Measurements from ENCODE around the gene OR7G1. TPM values are rescaled to one million over a fixed set of nuclear protein-coding genes. Genes with fewer than 3 reads are reported as not detected.

Gene OR7G1, protein sequence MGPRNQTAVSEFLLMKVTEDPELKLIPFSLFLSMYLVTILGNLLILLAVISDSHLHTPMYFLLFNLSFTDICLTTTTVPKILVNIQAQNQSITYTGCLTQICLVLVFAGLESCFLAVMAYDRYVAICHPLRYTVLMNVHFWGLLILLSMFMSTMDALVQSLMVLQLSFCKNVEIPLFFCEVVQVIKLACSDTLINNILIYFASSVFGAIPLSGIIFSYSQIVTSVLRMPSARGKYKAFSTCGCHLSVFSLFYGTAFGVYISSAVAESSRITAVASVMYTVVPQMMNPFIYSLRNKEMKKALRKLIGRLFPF
- not detected in 2 replicates for total RNA-seq (2014; rRNA removed)
- not detected for polyA plus RNA-seq (2012)

GRCh38 chr19:9115307-9115813 lies at the start of gene OR7G1:
OR7G1 (minus strand) TSS chr19:9115763; CDS start chr19:9115763, 0 bp downstream.
- DNase-seq (ENCODE audit: low read depth): no peak

- no peak for DNase-seq (ENCODE audit: low read depth)
Observed at GRCh38 chr19:9165261-9165660, 49.7 kb upstream of the OR7G1 start.

DNA sequence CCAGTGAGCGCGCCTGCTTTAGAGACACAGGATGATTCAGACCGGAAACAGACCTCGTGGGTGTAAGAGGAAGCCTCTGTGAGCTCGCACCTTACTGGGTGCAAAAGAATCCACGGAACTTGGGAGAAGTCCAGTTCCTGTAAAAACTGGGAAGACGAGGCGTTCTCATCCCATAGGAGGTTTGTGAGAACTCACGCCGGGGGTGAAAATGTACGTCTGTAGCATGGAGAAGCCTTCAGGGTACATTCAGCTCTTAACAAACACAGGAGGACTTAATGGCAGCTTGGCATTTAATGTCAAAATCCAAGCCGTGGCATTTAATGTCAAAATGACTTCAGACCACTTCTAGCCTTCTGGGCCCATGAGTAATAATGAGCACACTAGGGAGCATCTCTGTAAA lies 45.9 kb upstream of the OR7G1 start:
- no peak for DNase-seq (ENCODE audit: low read depth)

GRCh38 chr19:9159891-9160290 lies 44.3 kb upstream of the OR7G1 start:
- DNase-seq (ENCODE audit: low read depth): no peak

GRCh38 chr19:9156304-9156703 lies 40.7 kb upstream of the OR7G1 start:
- no peak for DNase-seq (ENCODE audit: low read depth)

- no peak for DNase-seq (ENCODE audit: low read depth)
Observed at GRCh38 chr19:9155591-9155990, 40.0 kb upstream of the OR7G1 start.

DNA sequence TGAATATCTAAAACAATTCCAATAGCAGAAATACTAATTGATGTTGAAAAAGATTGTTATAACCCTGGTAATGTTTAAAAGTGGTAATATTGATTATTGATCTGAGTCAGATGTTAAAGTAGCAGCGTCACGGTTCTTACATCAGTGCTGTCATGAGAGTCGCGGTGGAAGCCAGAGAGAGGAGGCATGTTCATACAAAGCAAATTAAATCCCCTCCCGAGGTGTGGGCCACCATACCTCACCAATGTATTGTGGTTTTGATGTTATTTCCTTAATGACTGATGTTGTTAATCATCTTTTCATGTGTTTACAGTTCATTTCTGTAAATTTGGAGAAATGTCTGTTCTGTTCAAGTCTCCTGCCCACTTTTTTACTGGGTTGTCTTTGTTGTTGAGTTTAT lies 35.8 kb upstream of the OR7G1 start:
- DNase-seq (ENCODE audit: low read depth): no peak

GRCh38 chr19:9150650-9151049 lies 35.1 kb upstream of the OR7G1 start:
- DNase-seq (ENCODE audit: low read depth): no peak

DNA sequence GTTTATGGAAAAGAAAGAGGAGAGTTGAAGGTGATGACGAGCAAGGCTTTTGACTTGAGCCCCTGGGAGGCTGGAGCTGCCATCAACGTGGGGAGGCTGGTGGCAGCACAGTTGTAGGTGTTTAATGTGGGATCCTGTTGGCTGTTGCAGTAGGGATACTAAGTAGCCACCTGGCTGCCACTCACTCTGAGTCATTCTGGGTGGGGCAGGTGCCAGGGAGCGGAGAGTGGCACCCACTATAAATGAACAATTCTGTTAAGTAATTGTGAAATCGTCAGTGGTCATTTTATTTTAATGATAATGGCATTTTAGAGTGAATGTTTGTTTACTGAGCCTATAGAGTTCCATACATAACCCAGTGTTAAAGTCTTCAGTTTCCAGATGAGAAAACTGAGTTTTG lies 34.4 kb upstream of the OR7G1 start:
- no peak for DNase-seq (ENCODE audit: low read depth)

DNA sequence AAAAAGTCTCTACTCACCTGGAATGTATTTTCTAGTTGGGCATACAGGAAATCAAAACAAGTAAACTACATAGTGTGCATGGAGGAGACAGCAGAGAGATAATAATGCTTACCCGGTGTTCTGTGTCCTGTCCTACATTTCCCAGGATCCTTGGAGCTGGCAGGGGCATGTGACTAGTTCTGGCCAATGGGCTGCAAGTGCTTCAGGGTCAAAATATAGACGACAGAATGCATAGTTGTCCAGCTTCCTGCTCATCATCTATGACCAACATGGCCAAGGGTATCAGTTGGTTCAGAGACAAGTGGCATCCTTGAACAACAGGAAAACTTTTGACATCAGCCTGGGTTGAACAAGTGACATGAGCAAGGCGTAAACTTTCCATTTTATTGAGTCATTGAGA lies 33.1 kb upstream of the OR7G1 start:
- DNase-seq (ENCODE audit: low read depth): no peak

DNA sequence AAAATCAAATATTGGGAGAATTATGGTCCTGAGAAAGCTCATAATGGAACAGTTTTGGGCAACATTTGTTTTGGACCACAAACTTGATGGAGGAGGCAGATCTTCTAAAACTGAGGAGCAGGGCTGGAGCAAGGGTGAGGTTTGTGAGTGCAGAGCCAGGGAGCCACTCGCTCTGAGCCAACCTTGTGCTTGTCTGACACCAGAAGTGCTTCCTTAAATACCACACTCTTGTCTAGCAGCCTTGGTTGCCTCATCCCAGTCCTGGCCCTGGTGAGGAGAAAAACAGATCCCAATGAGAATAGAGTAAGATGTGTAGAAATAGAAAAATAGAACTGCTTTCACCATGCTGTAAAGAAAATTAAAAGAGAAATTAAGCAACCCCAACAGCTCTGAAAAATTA lies 31.3 kb upstream of the OR7G1 start:
- no peak for DNase-seq (ENCODE audit: low read depth)

DNA sequence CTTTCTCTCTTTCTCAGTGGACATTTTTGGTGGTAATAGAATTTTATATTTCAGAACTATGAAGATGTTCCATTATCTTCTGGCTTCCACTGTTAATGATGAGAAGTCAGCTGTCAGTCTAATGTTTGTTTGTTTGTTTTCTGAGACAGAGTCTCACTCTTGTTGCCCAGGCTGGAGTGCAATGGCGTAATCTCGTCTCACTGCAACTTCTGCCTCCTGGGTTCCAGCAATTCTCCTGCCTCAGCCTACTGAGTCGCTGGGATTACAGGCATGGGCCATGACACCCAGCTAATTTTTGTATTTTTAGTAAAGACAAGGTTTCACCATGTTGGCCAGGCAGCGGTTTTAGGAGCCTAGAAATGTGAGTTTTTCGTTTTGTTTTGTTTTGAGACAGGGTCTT lies 29.4 kb upstream of the OR7G1 start:
- peak; percentile 25 for DNase-seq (ENCODE audit: low read depth)

DNA sequence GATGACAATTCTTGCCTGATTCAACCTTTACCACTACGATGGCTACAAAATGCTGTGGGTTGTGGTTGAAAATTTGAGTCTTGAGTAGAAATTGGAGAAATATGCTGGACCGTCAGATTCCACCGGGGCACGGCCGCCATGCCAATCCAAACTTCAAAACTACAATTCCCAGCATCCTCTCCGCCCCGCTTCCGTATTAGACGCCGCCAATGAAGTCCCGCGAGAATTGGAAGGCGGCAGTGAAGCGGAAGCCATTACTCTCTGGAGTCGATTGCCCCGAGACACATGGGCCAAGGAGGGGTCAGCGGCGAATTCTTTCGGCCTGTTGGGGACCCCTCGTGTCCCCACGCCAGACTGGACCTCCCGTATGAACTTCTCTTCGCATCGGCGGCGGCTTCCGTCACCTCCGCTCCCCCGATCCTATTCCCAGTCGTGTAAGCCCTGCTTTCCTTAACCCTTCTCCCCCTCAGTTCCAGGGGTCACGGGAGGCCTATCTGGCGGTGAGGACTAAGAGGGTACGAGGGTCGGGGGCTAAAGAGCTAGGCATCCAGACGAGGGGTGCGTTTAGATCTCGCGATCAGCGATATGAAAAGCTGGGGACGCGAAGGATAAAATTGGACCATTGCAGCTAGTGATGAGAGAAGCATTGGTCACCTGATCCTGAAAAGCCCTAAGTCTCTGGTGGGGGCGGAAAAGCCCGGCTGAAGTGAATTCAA lies 24.8 kb upstream of the OR7G1 start, which contains the start of gene ZNF317:
Gene ZNF317 (plus strand): TSS at position 239 of the 716 bp plus-strand sequence. CDS start 15,620 bp downstream, outside the sequence.
- peak; percentile 90 for DNase-seq (ENCODE audit: low read depth)

DNA sequence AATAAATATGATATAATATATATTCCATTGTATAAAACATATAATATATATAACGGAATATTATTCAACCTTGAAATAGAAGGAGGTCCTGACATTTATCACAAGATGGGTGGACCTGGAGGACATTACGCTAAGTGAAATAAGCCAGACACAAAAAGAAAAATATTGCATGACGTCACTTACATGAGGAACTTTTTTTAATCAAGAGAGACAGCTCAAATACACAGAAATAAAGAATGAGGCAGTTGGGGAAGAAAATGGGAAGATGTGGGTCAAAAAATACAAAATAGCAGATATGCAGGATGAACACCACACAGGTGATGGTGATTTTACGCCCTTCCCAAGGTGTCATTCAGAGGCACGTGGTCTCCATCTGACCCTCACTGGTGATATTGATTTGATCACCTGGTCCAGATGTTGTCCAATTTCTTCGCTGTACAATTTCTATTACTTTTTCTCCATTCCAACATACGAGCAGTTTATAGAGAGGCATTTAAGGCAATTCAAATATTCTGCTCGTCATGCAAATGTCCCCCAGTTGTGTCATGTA lies 24.1 kb upstream of the OR7G1 start:
- no peak for DNase-seq (ENCODE audit: low read depth)

- DNase-seq (ENCODE audit: low read depth): no peak
Observed at GRCh38 chr19:9132422-9132821, 16.9 kb upstream of the OR7G1 start.

- no peak for DNase-seq (ENCODE audit: low read depth)
Observed at GRCh38 chr19:9130965-9131364, 15.4 kb upstream of the OR7G1 start.

DNA sequence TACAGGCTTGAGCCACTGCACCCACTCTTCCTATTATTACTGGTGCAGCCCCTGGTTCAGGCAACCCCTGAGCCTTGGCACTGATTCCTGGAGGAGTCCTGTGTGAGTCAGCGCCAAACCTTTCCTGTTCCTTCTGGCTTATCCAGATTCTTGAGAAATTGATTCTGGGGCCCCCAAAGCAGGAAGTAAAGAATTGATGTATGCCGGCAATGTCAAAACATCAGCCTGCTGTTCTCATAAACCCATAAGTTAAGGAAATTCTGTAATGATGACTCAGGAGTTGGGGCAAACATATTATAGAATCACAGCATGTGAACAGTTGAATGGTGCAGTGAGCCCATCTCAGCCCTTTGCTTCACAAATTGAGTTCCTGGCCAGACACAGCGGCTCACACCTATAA lies 12.6 kb upstream of the OR7G1 start:
- peak; percentile 15 for DNase-seq (ENCODE audit: low read depth)

DNA sequence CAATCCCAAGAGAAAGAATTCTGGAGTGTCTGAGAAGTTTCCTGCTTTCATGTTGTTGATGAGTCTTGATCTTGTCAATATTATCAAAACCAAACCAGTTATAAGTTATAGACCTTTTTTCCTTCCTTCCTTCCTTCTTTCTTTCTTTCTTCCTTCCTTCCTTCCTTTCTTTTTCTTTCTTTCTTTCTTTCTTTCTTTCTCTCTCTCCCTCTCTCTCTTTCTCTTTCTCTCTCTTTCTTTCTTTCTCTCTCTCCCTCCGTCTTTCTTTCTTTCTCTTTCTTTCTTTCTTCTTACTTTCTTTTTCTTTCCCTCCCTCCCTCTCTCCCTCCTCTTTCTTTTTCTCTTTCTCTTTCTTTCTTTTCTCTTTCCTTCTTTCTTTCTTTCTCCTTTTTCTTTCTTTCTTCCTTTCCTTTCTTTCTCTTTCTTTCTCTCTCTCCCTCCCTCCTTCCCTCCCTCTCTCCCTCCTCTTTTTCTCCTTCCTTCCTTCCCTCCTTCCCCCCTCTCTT lies 11.4 kb upstream of the OR7G1 start, which contains the start of gene OR7G3:
Gene OR7G3 (minus strand): TSS at position 51 of the 506 bp plus-strand sequence. CDS start 0 bp downstream, at position 51.
- DNase-seq (ENCODE audit: low read depth): no peak

- DNase-seq (ENCODE audit: low read depth): no peak
Observed at GRCh38 chr19:9116547-9116946, 984 bp upstream of the OR7G1 start.

DNA sequence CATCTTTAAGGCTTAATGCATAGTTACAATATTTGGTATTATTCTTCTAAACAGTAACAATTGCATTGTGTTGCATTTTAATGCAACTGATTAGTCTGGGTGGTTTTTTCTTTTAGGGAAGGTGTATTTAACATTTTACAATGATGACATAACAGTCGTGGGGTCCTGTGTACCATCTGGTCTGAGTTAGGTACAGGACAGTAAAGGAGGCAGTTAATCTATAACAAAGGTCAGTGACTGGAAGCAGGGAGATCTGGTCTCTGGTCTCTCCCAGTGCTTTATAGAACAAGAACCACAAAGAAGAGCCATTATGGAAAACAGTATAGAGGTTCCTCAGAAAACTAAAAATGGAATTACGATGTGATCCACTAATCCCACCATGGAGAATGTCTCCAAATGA lies 5.6 kb downstream of the OR7G1 start:
- no peak for DNase-seq (ENCODE audit: low read depth)

DNA sequence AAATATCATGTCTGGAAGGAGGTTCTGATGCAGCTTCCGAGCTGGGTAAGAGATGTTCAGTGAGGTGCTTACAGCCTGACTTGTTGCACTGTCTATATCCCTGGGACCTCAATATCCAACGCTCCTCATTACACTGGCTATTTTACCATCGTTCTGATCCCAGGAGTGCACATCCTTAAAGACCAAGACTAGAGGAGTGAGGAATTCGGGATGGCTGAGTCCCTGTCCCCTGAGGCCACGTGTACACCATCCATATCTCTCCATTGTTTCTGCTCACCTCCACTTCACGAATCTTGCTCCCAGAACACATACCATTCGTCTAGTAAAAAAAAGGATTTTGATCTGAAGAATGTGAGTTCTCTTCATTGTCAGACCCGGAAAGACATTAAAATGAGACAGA lies 8.2 kb downstream of the OR7G1 start, which contains the start of gene OR7G2:
Gene OR7G2 (minus strand): TSS at position 101 of the 400 bp plus-strand sequence. CDS start 4,232 bp downstream, outside the sequence.
- no peak for DNase-seq (ENCODE audit: low read depth)

DNA sequence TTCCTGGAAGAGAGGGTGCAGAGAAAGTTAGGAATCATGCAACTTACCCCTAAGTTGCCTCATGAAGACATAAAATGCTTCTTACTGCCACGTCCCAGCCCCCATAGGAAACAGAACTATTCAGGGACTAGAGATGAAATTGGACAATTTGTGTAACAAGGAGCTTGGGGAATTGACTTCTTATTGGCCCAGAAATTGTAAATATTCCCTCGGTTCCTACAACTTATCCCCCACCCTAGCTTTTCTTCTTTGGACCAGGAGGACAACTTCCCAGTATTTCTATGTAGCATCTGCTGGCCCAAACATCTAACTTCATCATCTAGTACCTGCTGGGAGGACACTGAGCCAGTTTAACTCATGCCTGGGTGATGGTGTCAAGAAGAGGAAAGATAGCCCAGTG lies 28.8 kb downstream of the OR7G1 start, which contains the start of gene OR1M1:
Gene OR1M1 (plus strand): TSS at position 301 of the 400 bp plus-strand sequence. CDS start 6,184 bp downstream, outside the sequence.
- no peak for DNase-seq (ENCODE audit: low read depth)
